Thymus (tissue), 14 donors: Measurements from ENCODE around the gene C3orf85. TPM values are rescaled to one million over a fixed set of nuclear protein-coding genes. Genes with fewer than 3 reads are reported as not detected.

Experiments used
- DNase-seq, 9 donors: peaks; one replicate each; pipeline ENCODE4 v3.0.0-alpha.2; 2013; ENCODE audit warnings: low spot score in 9 of 9, low read depth in 6 of 9, missing footprints in 1 of 9
- H3K27ac ChIP-seq, 2 donors: one replicate each; pipeline ENCODE4 v1.5.1; 2013; ENCODE audit warnings: control low read depth in 1 of 2, low read depth in 1 of 2, low read length in 1 of 2, mild to moderate bottlenecking in 1 of 2, moderate library complexity in 1 of 2
- H3K27me3 ChIP-seq, 2 donors: one replicate each; pipeline ENCODE4 v1.5.1; 2013; ENCODE audit warnings: low read length in 1 of 2; ENCODE audit not compliant: control insufficient read depth in 2 of 2, insufficient read depth in 1 of 2
- H3K36me3 ChIP-seq, 2 donors: one replicate each; pipeline ENCODE4 v1.5.1; 2013; ENCODE audit warnings: low read length in 1 of 2, mild to moderate bottlenecking in 1 of 2, moderate library complexity in 1 of 2; ENCODE audit not compliant: control insufficient read depth in 2 of 2, insufficient read depth in 2 of 2
- H3K4me1 ChIP-seq, 2 donors: one replicate each; pipeline ENCODE4 v1.5.1; 2013; ENCODE audit warnings: low read length in 2 of 2; ENCODE audit not compliant: control insufficient read depth in 2 of 2, insufficient read depth in 2 of 2
- H3K4me3 ChIP-seq, 2 donors: one replicate each; pipeline ENCODE4 v1.5.1; 2013; ENCODE audit warnings: low read length in 2 of 2, control low read depth in 1 of 2, mild to moderate bottlenecking in 1 of 2
- H3K9me3 ChIP-seq, 2 donors: one replicate each; pipeline ENCODE4 v1.5.1; 2013; ENCODE audit warnings: low read length in 1 of 2, mild to moderate bottlenecking in 1 of 2; ENCODE audit not compliant: control insufficient read depth in 2 of 2, insufficient read depth in 1 of 2
- WGBS: extraction: QIAGEN DNeasy Blood & Tissue Kit; methylation state at CpG from one replicate; pipeline ENCODE4 v1.1.7; 2013; 5-methylcytosine and 5-hydroxymethylcytosine counted together
- long read RNA-seq, 10 donors: transcript quantifications; one replicate each; lab custom pipeline, GENCODE V29; 2026
- polyA plus RNA-seq: library from polyadenylated mRNA; stranded (reverse); fragments of 200-250 nt; gene quantifications from one replicate; pipeline ENCODE4 v1.2.3, GENCODE V29; 2013
- total RNA-seq: library from RNA; stranded (reverse); fragments of 120-200 nt; gene quantifications from one replicate; pipeline ENCODE4 v1.2.4, GENCODE V29; 2013
- donor health status: healthy.

C3orf85 gene
- total RNA-seq (not detected), polyA plus RNA-seq (0.32 TPM)
- long read RNA-seq, donor 1, result 0 reads
- long read RNA-seq, donor 2, result 0 reads
- long read RNA-seq, donor 3, result 0 reads
- long read RNA-seq, donor 4, result 0 reads
- long read RNA-seq, donor 5, partial matches to known transcripts, result 0 of 1 reads
- long read RNA-seq, donor 5, other reads (novel, unspliced or antisense), result 0 of 1 reads
- long read RNA-seq, donor 6, result 0 reads
- long read RNA-seq, donor 7, result 0 reads
- long read RNA-seq, donor 8, partial matches to known transcripts, result 0 of 1 reads
- long read RNA-seq, donor 8, other reads (novel, unspliced or antisense), result 0 of 1 reads
- long read RNA-seq, donor 9, partial matches to known transcripts, result 0 of 1 reads
- long read RNA-seq, donor 9, other reads (novel, unspliced or antisense), result 0 of 1 reads
- long read RNA-seq, donor 10, result 0 reads

- no peaks in the 10 kb centered on the region for H3K27me3 ChIP-seq
- WGBS, result 96% methylated on average over 3 of the region's 3 CpGs
- H3K4me3 ChIP-seq, result no peak within 1 kb of the TSS
- no peaks in the 10 kb centered on the region for H3K4me1 ChIP-seq
- H3K9me3 ChIP-seq, result no peaks in the 10 kb centered on the region
- H3K27ac ChIP-seq, result no peak within 1 kb of the TSS
- no peaks in the 10 kb centered on the region for H3K36me3 ChIP-seq
- no peak for DNase-seq
Observed at GRCh38 chr3:109136523-109136922, at the start of gene C3orf85. Gene C3orf85 (plus strand): TSS chr3:109136719. CDS start chr3:109136848, 129 bp downstream.

DNA sequence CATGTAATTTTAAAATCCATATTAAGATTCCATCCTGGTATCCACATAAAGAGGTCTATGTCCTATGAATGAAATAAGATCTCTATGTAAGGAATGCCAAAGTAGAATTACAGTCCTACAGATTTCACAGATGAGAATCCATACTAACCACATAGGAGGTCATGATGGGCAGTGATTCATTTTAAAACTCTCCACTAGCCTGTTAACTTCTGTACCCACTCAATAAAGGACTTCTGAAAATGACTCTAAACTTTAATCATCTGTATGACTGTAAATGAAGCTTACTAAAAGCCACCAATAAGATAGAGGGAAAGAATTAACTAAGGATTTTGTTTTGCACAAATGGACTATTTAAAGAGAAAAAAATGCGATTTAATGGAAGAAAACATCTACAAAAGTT lies 47.3 kb upstream of the C3orf85 start:
- Histone ChIP-seq H3K27ac (no peak overlapping the region), H3K4me3 (no peak overlapping the region), H3K27me3 (no peaks in the 10 kb centered on the region), H3K9me3 (no peaks in the 10 kb centered on the region), H3K36me3 (no peaks in the 10 kb centered on the region), H3K4me1 (no peaks in the 10 kb centered on the region)
- DNase-seq, result no peak
- 97% methylated on average over 1 of the region's 1 CpG for WGBS

DNA sequence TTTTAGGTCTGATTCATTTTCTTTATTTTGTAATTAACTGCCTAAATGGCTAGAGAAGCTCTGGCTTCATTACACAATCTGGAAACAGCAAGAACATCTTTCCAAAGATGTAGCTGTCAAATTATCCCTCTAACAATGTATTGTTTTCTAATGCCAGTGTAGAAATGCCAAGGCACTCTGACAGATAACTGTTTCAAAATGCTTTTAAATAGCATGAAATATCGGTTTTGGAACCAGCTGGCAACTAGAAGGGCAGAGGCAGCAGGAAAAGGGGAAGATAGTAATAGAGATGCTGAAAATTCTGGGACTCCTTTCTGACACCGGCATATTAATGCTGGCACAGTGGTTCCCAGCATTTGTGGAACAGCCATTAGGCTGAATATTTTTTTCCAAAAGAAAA lies 44.7 kb upstream of the C3orf85 start:
- no peaks in the 10 kb centered on the region for H3K9me3 ChIP-seq
- no peaks in the 10 kb centered on the region for H3K27me3 ChIP-seq
- DNase-seq, result no peak
- no peak overlapping the region for H3K4me3 ChIP-seq
- H3K4me1 ChIP-seq, result no peaks in the 10 kb centered on the region
- WGBS, result 45% methylated on average over 2 of the region's 2 CpGs
- no peaks in the 10 kb centered on the region for H3K36me3 ChIP-seq
- no peak overlapping the region for H3K27ac ChIP-seq

DNA sequence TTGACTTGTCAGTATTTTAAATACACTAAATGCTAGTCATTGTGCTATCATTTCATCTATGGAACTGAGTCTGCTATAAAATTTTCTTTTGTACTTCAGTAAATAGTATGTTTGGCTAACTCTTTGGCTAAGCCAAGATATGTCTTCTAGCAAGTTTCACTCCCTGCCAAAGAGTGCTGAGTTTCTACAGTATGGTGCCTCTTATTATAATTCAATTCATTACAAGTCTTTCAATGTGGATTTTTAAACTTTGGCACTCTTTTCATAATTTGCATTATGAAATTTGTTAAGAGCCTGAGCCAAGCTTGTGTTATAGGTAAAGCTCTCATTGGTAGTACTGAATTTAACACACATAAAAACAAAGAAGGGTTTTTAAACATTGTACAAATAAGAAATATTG lies 43.0 kb upstream of the C3orf85 start:
- Histone ChIP-seq H3K27me3 (no peaks in the 10 kb centered on the region), H3K4me3 (no peak overlapping the region), H3K36me3 (no peaks in the 10 kb centered on the region), H3K9me3 (no peaks in the 10 kb centered on the region), H3K4me1 (no peaks in the 10 kb centered on the region), H3K27ac (no peak overlapping the region)
- no peak for DNase-seq

DNA sequence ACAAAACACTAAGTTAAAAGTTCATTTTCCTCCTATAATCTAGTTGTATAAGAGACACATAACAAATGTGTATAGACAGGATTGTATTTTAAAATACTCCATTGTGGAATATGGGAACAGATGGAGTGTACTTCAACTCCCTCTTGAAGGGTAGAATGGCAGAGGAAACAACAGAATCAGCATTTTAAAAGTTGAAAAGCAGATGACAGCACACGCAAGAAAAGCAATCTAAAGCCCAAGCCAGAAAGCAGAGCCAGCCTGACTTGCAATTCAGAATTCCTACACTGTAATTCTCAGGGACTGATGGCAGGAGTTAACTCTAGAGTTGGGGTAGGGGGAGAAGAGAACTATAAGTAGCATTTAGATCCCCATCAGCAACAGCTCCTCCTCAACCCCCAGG lies 41.4 kb upstream of the C3orf85 start:
- WGBS, result 100% methylated on average over 1 of the region's 1 CpG
- H3K36me3 ChIP-seq, result no peaks in the 10 kb centered on the region
- H3K9me3 ChIP-seq, result no peaks in the 10 kb centered on the region
- no peak overlapping the region for H3K27ac ChIP-seq
- H3K27me3 ChIP-seq, result no peaks in the 10 kb centered on the region
- H3K4me3 ChIP-seq, result no peak overlapping the region
- no peak for DNase-seq
- H3K4me1 ChIP-seq, result no peaks in the 10 kb centered on the region

DNA sequence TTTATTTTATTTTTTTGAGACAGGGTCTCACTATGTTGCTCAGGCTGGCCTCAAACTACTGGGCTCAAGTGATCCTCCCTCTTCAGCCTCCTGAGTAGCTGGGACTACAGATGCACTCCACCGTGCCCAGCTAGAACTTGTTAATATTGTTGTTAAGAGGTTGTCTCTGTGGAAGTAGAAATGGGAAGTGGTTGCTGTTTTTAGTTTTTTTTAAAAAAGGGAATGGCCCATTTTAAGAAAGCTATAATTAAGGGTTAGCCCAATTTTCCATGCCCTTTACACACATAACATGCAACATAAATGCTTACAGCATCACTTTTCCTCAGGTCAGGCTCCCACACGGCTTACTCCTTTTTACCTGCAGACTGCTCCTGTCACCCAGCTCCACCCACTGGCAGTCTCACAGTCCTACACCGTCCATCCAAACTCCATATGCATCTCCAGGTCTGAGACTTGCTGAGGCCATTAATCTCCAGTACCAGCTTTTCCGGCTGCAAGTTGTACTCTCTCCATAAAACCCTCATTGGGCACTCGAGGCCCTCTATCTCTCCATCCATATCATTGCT lies 38.4 kb upstream of the C3orf85 start:
- no peaks in the 10 kb centered on the region for H3K4me1 ChIP-seq
- DNase-seq, result peak in 1 of 9 donors; percentile 7
- no peak overlapping the region for H3K4me3 ChIP-seq
- 88% methylated on average over 5 of the region's 5 CpGs for WGBS
- no peaks in the 10 kb centered on the region for H3K36me3 ChIP-seq
- no peaks in the 10 kb centered on the region for H3K9me3 ChIP-seq
- H3K27ac ChIP-seq, result no peak overlapping the region
- no peaks in the 10 kb centered on the region for H3K27me3 ChIP-seq

DNA sequence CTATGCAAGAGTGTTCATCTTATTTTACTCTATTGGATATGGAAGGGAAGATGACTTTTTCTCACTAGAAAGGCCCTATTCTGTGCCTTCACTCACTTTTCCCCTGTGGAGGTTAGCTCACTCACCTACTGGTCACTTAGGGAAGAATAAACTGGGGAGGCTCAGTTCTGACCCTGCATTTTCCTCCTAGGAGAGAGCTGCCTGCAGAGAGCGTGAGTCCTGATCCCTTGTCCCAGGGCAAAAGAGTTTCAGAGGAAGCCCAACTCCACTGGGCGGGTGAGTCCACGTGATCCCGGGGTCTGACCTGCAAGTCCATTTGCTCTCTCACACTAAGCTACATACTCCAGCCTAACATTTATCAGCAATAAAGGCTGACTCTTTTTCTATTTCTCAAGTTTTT lies 26.9 kb upstream of the C3orf85 start:
- 97% methylated on average over 4 of the region's 4 CpGs for WGBS
- DNase-seq, result no peak
- H3K27me3 ChIP-seq, result no peaks in the 10 kb centered on the region
- H3K9me3 ChIP-seq, result no peaks in the 10 kb centered on the region
- H3K4me1 ChIP-seq, result no peaks in the 10 kb centered on the region
- no peak overlapping the region for H3K27ac ChIP-seq
- no peak overlapping the region for H3K4me3 ChIP-seq
- no peaks in the 10 kb centered on the region for H3K36me3 ChIP-seq

- Histone ChIP-seq H3K4me3 (no peak overlapping the region), H3K4me1 (no peaks in the 10 kb centered on the region), H3K27me3 (no peaks in the 10 kb centered on the region), H3K36me3 (no peaks in the 10 kb centered on the region), H3K9me3 (no peaks in the 10 kb centered on the region), H3K27ac (no peak overlapping the region)
- WGBS, result 94% methylated on average over 4 of the region's 4 CpGs
- DNase-seq, result no peak
Observed at GRCh38 chr3:109112946-109113760, 23.4 kb upstream of the C3orf85 start.

GRCh38 chr3:109114746-109115145 lies 21.8 kb upstream of the C3orf85 start:
- no peaks in the 10 kb centered on the region for H3K4me1 ChIP-seq
- H3K9me3 ChIP-seq, result no peaks in the 10 kb centered on the region
- WGBS, result 95% methylated on average over 4 of the region's 4 CpGs

More at GRCh38 chr3:109114746-109115145, 21.8 kb upstream of the C3orf85 start:
- H3K36me3 ChIP-seq, result no peaks in the 10 kb centered on the region
- H3K27ac ChIP-seq, result no peak overlapping the region
- no peak overlapping the region for H3K4me3 ChIP-seq
- no peaks in the 10 kb centered on the region for H3K27me3 ChIP-seq
- DNase-seq, result no peak
